HG03066 (cell line): ENCODE results near the gene GPR37.

ENCODE experiments used
- ATAC-seq: cut with Tn5 transposase; IDR thresholded peaks from one replicate; pipeline ENCODE4 v1.9.1; 2021; ENCODE audit warnings: low read depth; ENCODE audit not compliant: unreplicated experiment

GPR37 gene

DNA sequence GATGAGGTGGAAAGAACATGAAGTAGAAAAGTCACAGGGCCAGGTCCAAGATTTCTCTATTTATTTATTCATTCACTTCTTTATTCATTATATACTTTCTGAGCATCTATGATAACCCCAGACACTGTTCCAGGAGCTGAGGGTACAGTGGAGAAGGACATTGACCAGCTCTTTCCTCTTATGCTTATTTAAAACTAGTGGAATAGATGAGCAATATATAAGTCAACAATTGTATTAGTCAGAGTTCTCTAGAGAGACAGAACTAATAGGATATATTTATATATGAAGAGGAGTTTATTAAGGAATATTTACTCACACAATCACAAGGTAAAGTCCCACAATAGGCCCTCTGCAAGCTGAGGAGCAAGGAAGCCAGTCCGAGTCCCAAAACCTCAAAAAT, 15.0 kb upstream of the GPR37 start:
- no peak for ATAC-seq

GRCh38 chr7:124780056-124780455, 14.5 kb upstream of the GPR37 start:
- no peak for ATAC-seq

DNA sequence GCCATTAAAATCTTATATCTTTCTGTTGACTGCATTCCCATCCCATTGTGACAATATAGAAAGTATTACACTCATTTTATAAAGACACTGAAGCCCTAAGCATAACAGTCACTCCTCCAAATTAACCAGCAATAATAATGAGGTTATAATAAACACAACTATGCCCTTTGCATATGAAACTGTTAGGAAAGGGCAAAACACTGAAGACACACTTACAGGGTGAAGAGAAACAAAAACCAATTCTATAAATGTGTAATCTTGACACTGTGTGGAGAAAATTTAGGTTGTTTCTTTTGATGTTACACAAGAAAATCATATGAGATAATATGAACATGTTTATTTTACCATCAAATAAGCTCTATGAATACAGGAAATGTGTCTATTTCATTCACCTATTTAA, 14.0 kb upstream of the GPR37 start:
- ATAC-seq = no peak

DNA sequence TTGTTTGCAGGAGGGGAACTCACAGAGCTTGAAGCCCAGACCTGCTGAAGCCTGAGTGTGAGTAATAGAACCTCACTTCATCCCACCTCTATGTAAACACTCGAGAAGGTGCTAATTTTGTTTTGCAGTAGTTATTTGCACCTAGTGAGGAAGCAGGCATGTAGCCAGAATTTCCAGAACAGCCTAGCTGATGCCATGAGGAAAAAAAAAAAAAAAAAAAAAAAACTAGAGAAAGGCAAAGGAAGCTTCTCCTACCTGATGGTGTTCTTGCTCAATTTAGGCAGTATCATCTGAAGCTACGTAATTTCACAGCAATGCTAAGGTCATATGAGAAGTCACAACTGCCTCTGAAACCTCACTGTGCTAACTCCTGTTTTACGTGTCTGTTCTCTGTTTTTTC, 13.6 kb upstream of the GPR37 start:
- no peak for ATAC-seq

DNA sequence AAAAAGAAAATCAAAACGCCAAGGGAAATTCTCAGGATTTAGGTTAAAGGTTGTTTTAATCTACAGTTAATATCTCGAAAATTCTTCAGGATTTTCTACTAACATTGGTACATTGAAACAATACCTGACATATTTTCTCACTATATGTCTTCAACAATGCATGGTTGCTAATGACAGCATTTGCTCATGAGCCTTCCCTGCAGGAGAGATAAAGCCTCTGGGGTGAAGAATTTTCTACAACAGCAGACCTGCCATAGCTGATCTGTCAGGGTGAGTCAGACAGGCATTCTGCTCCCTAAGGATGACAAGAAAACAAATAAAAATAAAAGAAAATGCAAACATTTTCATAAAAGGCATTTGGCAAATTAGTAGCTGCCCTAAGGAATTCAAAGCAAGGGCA, 11.7 kb upstream of the GPR37 start:
- no peak for ATAC-seq

DNA sequence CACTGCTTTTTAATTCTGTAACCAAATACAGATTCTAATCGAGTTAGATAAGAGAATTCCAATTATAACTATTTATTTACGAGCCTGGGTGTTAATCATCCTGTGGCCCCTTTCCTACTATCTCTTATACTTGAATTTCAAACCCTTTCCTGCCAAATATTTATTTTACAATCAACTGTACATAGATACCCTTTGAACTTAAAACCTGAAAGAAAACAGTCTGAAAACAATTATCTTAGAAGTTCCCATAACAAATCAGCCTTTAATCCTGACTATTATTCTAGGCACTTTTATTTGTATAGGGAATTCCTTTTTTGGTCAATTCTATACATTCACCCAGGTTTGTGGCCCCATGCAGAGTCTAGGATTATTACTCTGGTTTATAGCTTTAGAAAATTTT, 10.6 kb upstream of the GPR37 start:
- ATAC-seq = no peak

DNA sequence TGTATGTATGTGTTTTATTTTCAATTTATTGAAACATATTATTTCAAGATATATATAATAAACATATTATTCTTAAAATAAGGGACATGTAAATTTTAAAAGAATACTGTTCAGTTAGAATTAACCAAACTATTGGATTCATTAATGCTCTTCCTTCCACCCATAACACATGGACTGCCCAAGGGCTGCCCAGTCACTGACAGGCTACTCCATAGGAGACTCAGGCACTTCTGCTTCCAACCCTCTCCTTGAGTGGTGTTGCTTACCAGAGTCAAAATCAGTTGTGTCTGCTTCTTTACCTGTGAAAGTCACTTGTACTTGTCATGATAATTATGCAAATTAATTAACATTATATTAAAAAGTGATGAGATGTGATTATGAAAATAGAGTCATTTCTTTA, 9.8 kb upstream of the GPR37 start:
- no peak for ATAC-seq

DNA sequence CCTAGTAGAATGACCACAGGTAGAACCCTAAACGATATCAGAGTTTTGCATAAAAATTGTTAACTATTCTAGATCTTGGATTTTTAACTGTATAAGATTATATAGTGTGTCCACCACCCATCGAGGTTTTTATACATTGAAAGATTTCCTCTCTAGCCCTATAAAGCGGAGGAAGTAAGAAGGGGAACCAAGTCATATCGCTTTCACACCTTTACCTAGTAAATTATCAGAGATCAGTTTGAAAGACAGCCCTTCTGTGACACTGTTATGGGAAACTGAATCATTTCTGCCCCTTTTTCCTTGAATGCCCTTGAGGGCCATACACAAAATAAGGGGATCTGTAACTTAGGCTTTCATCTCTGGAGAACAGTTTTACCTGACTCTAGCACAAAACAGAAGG, 8.3 kb upstream of the GPR37 start:
- no peak for ATAC-seq

GRCh38 chr7:124773339-124773738, 7.7 kb upstream of the GPR37 start:
- ATAC-seq = no peak

DNA sequence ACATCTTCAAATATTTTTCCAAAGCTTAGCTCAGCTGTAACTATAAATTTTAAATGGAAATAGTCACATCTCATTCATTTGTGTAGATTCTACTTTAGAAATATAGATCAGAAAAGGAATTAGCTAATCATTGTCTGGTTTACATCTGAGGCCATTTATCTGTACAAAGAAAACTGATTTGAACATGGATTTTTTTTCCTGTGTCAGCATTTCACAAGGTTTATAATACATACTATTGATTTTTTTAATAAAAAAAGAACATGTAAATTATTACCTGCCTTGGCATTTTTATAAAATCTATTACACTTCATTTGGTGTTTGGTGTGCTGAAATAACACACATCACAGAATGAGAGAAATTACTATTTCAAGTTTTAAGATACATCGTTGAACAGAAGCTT, 3.5 kb upstream of the GPR37 start:
- no peak for ATAC-seq

DNA sequence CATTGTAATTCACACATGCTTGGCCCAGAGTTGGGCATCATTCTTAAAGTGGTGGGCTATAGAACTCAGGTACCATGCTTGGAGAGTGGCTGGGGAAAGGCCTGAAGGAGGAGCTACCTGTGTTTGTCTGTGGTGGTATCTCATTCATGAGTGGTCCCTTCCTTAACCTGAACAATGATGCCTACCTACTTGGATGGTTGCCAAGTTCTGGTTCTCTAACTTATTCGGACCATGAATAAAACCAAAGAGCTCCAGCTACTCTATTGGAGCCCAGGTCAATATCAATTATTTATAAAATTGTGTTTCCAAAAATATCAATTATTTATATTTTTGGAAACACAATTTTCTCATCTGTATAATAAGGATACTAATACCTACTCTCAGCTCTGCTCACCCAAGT, 2.9 kb upstream of the GPR37 start:
- ATAC-seq = no peak

- ATAC-seq = no peak
Measured at GRCh38 chr7:124764847-124765400, 668 bp downstream of the GPR37 start.

- ATAC-seq = no peak
Measured at GRCh38 chr7:124764051-124764846, 1.3 kb downstream of the GPR37 start.

GRCh38 chr7:124762611-124763143, 2.9 kb downstream of the GPR37 start:
- no peak for ATAC-seq

DNA sequence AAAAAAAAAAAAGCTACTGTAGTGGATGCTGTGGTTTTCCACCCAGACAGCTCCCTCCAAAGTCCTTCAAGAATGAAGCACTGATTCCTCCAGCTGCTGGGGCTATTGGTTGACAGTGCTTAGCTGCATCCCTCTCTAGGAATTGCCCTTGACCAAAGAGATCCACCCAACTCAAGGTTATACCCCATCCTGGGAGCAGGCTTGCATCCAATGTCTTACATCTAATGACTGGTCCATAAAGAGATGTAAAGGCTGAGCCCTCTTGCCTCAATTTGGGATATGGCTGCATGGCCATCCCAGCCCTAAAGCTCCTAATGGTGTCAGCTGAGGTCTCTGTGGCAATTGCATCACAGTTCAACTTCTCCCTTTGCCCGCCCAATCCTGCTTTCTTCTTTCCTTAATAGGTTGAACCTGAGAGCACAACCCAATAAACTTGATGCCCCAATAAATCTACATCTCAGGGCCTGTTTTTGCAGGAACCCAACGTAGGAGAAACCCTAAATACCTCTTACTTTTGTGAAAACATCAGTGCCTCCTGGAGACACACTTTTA, 4.4 kb downstream of the GPR37 start:
- no peak for ATAC-seq

DNA sequence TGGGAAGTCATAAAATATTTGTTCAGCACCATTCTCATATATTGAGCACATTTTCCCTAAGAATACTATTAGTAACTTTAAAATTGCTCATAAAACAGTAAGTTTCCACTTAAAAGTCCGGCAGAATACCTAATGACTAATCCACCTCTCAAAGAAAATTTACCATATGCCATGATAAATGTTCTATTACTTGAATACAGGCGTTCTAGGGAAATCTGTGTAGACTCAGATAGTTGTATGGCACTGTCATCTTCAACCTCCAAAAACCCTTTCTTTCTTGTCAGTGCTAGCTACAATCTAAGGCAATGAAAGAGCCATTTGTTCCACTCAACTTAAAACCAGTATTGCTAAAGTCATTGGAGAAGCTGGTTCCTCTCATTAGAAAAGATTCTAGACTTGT, 7.3 kb downstream of the GPR37 start:
- no peak for ATAC-seq

GRCh38 chr7:124754576-124755268, 10.9 kb downstream of the GPR37 start:
- no peak for ATAC-seq

GRCh38 chr7:124752310-124752709, 13.3 kb downstream of the GPR37 start:
- no peak for ATAC-seq

- ATAC-seq = no peak
Measured at GRCh38 chr7:124751027-124751426, 14.6 kb downstream of the GPR37 start.

GRCh38 chr7:124747072-124747471, 18.5 kb downstream of the GPR37 start:
- ATAC-seq = no peak

- ATAC-seq = no peak
Measured at GRCh38 chr7:124738639-124739038, 27.0 kb downstream of the GPR37 start.
